Chondrocyte (in vitro differentiated cells): ENCODE data around the gene ZCCHC2. TPM values are rescaled to one million over a fixed set of nuclear protein-coding genes. Genes with fewer than 3 reads are reported as not detected.

Source experiments
- DNase-seq: peaks from one replicate; pipeline ENCODE4 v3.0.0; 2021; ENCODE audit warnings: mixed read lengths, low spot score
- H3K27ac Mint-ChIP-seq: one replicate; pipeline ENCODE4 v1.8.0; 2021; ENCODE audit warnings: mild to moderate bottlenecking, moderate library complexity, mixed read lengths; ENCODE audit not compliant: unreplicated experiment
- H3K27me3 Mint-ChIP-seq: 2 replicates; pipeline ENCODE4 v1.8.0; 2021; ENCODE audit warnings: low read depth, mixed read lengths
- H3K36me3 Mint-ChIP-seq: 2 replicates; pipeline ENCODE4 v1.8.0; 2021; ENCODE audit warnings: low read depth, mixed read lengths
- H3K4me1 Mint-ChIP-seq: 2 replicates; pipeline ENCODE4 v1.8.0; 2021; ENCODE audit warnings: low read depth, mild to moderate bottlenecking, mixed read lengths
- H3K4me3 Mint-ChIP-seq: one replicate; pipeline ENCODE4 v1.8.0; 2021; ENCODE audit warnings: mild to moderate bottlenecking, moderate library complexity, mixed read lengths; ENCODE audit not compliant: unreplicated experiment
- H3K9me3 Mint-ChIP-seq: 2 replicates; pipeline ENCODE4 v1.8.0; 2021; ENCODE audit warnings: low read depth, mixed read lengths
- total RNA-seq: library from RNA; stranded (reverse); gene quantifications from 3 replicates; pipeline ENCODE4 v1.2.1, GENCODE V29; 2021
- TF ChIP-seq, protein P1 (sequence below): fragments of 200-600 bp; sonication (generic); IDR thresholded peaks from 2 replicates; pipeline ENCODE4 v1.5.0; 2021; ENCODE audit warnings: antibody characterized with exemption, mild to moderate bottlenecking, moderate library complexity

Gene ZCCHC2
- total RNA-seq, 1 donor from 2014 or later = 12.6 TPM

- H3K36me3 Mint-ChIP-seq = peaks cover 3% of the 10 kb centered on the region
- DNase-seq = no peak
- H3K9me3 Mint-ChIP-seq = no peaks in the 10 kb centered on the region
- no peak overlapping the region for H3K4me3 Mint-ChIP-seq
- TF ChIP-seq, protein P1, sequence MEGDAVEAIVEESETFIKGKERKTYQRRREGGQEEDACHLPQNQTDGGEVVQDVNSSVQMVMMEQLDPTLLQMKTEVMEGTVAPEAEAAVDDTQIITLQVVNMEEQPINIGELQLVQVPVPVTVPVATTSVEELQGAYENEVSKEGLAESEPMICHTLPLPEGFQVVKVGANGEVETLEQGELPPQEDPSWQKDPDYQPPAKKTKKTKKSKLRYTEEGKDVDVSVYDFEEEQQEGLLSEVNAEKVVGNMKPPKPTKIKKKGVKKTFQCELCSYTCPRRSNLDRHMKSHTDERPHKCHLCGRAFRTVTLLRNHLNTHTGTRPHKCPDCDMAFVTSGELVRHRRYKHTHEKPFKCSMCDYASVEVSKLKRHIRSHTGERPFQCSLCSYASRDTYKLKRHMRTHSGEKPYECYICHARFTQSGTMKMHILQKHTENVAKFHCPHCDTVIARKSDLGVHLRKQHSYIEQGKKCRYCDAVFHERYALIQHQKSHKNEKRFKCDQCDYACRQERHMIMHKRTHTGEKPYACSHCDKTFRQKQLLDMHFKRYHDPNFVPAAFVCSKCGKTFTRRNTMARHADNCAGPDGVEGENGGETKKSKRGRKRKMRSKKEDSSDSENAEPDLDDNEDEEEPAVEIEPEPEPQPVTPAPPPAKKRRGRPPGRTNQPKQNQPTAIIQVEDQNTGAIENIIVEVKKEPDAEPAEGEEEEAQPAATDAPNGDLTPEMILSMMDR = no peak
- H3K4me1 Mint-ChIP-seq = no peaks in the 10 kb centered on the region
- H3K27me3 Mint-ChIP-seq = peaks cover 49% of the 10 kb centered on the region
- no peak overlapping the region for H3K27ac Mint-ChIP-seq
Measured at GRCh38 chr18:62602706-62603105, 79.9 kb downstream of the ZCCHC2 start.

DNA sequence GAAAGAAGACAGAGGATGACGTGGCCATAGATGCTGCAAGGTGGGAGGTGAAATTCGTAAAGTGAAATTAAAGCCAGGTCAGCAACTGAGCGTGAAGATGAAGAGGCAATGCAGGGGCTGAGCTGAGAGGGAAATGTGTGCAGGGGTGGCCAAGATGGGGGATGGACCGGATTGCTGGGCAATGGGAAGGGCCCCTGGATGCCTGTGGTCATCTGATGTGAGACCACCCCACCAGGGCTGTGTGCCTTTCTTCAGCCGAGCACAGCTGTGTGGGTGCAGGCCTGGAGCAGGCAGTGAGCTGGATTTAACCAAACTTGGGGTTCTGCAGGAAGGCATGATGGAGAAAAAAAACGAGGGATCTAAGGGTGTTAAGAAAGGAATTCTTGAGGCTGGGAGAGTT lies 80.4 kb downstream of the ZCCHC2 start:
- peaks cover 3% of the 10 kb centered on the region for H3K36me3 Mint-ChIP-seq
- TF ChIP-seq, protein P1 = no peak
- DNase-seq = no peak
- no peaks in the 10 kb centered on the region for H3K9me3 Mint-ChIP-seq
- no peak overlapping the region for H3K27ac Mint-ChIP-seq
- no peaks in the 10 kb centered on the region for H3K4me1 Mint-ChIP-seq
- H3K27me3 Mint-ChIP-seq = peaks cover 47% of the 10 kb centered on the region
- H3K4me3 Mint-ChIP-seq = no peak overlapping the region

GRCh38 chr18:62603979-62604378 lies 81.2 kb downstream of the ZCCHC2 start:
- TF ChIP-seq, protein P1 = no peak

DNA sequence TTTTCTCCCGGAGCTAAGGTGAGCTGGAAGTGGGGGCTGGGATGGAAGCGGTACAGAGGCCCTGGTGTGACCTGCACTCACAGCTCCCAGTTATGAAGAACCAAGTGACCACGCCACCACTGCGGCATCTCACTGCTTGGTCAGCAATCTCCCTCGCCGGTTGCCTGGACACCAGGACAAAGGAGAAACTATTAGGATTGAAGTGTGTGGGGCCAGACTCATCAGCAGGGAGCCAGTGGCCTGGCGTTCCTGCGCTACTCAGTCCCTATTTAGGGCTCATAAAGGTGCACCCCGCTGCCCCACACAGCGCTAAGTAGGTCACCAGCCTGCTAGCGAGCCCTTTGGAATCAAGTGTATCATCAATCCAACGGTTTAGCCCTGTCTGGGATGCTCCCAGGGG lies 82.9 kb downstream of the ZCCHC2 start:
- TF ChIP-seq, protein P1 = no peak
- peaks cover 3% of the 10 kb centered on the region for H3K4me1 Mint-ChIP-seq
- peaks cover 3% of the 10 kb centered on the region for H3K36me3 Mint-ChIP-seq
- H3K9me3 Mint-ChIP-seq = no peaks in the 10 kb centered on the region
- no peak for DNase-seq
- peaks cover 33% of the 10 kb centered on the region for H3K27me3 Mint-ChIP-seq
- H3K27ac Mint-ChIP-seq = no peak overlapping the region
- no peak overlapping the region for H3K4me3 Mint-ChIP-seq

More at GRCh38 chr18:62603979-62604378, 81.2 kb downstream of the ZCCHC2 start:
- H3K4me3 Mint-ChIP-seq = no peak overlapping the region
- no peaks in the 10 kb centered on the region for H3K4me1 Mint-ChIP-seq
- no peak overlapping the region for H3K27ac Mint-ChIP-seq
- no peaks in the 10 kb centered on the region for H3K9me3 Mint-ChIP-seq
- peaks cover 3% of the 10 kb centered on the region for H3K36me3 Mint-ChIP-seq
- DNase-seq = no peak
- H3K27me3 Mint-ChIP-seq = peaks cover 41% of the 10 kb centered on the region

DNA sequence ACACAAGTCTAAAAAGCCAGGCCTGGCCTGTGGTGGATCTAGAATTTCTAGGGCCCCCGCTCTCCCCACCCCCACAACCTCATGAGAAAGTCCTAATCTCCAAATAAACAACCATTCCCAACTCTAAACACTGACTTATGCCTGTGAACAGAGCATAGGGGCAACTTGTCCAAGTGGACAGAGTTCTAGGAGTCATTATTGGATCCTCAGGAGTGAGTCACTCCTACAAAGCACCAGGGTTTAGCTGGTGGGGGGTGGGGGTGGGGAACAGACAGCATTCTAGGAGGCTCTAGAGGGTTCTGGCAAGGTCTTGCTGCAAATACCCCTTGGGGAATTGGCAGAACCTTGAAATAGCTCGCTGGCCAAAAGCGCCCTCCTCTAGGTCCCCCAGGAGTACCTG lies 83.3 kb downstream of the ZCCHC2 start:
- Mint-ChIP-seq H3K36me3 (peaks cover 3% of the 10 kb centered on the region), H3K4me3 (no peak overlapping the region), H3K27ac (no peak overlapping the region), H3K4me1 (peaks cover 6% of the 10 kb centered on the region), H3K9me3 (no peaks in the 10 kb centered on the region), H3K27me3 (peaks cover 31% of the 10 kb centered on the region)
- DNase-seq = no peak
- TF ChIP-seq, protein P1 = no peak
